Lower leg skin (tissue), 4 donors: Measurements from ENCODE around the gene NLRP3. TPM values are rescaled to one million over a fixed set of nuclear protein-coding genes. Genes with fewer than 3 reads are reported as not detected.
"Not testable (repeated sequence)": the region's sequence is repeated elsewhere in the genome, so short reads cannot be mapped to it uniquely, and the experiment has no call there.

Experiments
- DNase-seq, 2 donors: peaks; one replicate each; pipeline ENCODE4 v3.0.0-alpha.2; 2019; ENCODE audit warnings: low spot score in 2 of 2
- H3K4me3 ChIP-seq: fragments of 200-600 bp; sonication (generic); 2 replicates; pipeline ENCODE4 v1.5.1; 2017; ENCODE audit warnings: mild to moderate bottlenecking, low read depth; ENCODE audit not compliant: poor library complexity, severe bottlenecking
- CTCF ChIP-seq, 3 donors: fragments of 450-650 bp; IDR thresholded peaks; one replicate each; pipeline ENCODE4 v1.5.1; 2016; ENCODE audit warnings: antibody characterized with exemption in 3 of 3, mild to moderate bottlenecking in 3 of 3, moderate library complexity in 2 of 3
- POLR2A ChIP-seq, 2 donors: fragments of 450-650 bp; IDR thresholded peaks; one replicate each; pipeline ENCODE4 v1.6.1; 2016 to 2017; ENCODE audit warnings: antibody characterized with exemption in 2 of 2, mild to moderate bottlenecking in 1 of 2, moderate library complexity in 1 of 2
- whole genome bisulfite sequencing, 2 donors: methylation state at CpG; one replicate each; pipeline ENCODE4 v1.1.5; 2018; 5-methylcytosine and 5-hydroxymethylcytosine counted together
- intact Hi-C: fragments of 100-400 bp; cut with DNase I; formaldehyde crosslinking; loops from one replicate; pipeline ENCODE4 v1.15.0; 2023; ENCODE audit warnings: low total_unique reads
- total RNA-seq, 4 donors: library from RNA; depleted of rRNA; stranded (reverse); fragments of >200 nt; gene quantifications; one replicate each; pipeline ENCODE4 v1.1.0, GENCODE V29; 2016

Gene NLRP3
- total RNA-seq, result 1 to 10 TPM in 1 of 4 donors, under 1 TPM in 3; 0.13 to 1.2 (median 0.32) TPM

GRCh38 chr1:247415423-247416361 is at the start of gene NLRP3:
NLRP3 (plus strand) TSS chr1:247416173; CDS start chr1:247418801, 2,628 bp downstream.
- peak in 1 of 2 donors; percentile 25 for DNase-seq
- intact Hi-C loops, result no loop called here
- 63 to 68% methylated on average over 19 of the region's 19 CpGs for WGBS, 2 donors
- H3K4me3 ChIP-seq, result no peak within 1 kb of the TSS
- TF ChIP-seq CTCF (IDR thresholded peaks at IDR 0.05), result no peak
- no peak for TF ChIP-seq POLR2A (IDR thresholded peaks at IDR 0.05)

- intact Hi-C loops, result loop anchor here (10.0 kb wide), 1 partner anchor 382 kb away; no protein-coding TSS in a partner anchor
- H3K4me3 ChIP-seq, DNase-seq: not testable (repeated sequence)
- WGBS, 2 donors, result 100% methylated on average over 1 of the region's 1 CpG
Observed at GRCh38 chr1:247366345-247366744, 49.6 kb upstream of the NLRP3 start.

GRCh38 chr1:247366926-247367645 is 48.9 kb upstream of the NLRP3 start:
- no peak for DNase-seq
- 72 to 75% methylated on average over 4 of the region's 4 CpGs for WGBS, 2 donors
- TF ChIP-seq CTCF (IDR thresholded peaks at IDR 0.05), result no peak
- TF ChIP-seq POLR2A (IDR thresholded peaks at IDR 0.05), result no peak
- no peak overlapping the region for H3K4me3 ChIP-seq
- intact Hi-C loops, result loop anchor here (10.0 kb wide), 1 partner anchor 382 kb away; no protein-coding TSS in a partner anchor

- no peak for DNase-seq
- WGBS, 2 donors, result 53 to 61% methylated on average over 6 of the region's 6 CpGs
- no peak overlapping the region for H3K4me3 ChIP-seq
- intact Hi-C loops, result loop anchor here (10.0 kb wide), 1 partner anchor 383 kb away; no protein-coding TSS in a partner anchor
- TF ChIP-seq CTCF (IDR thresholded peaks at IDR 0.05), result no peak
- no peak for TF ChIP-seq POLR2A (IDR thresholded peaks at IDR 0.05)
Observed at GRCh38 chr1:247367786-247368422, 48.1 kb upstream of the NLRP3 start.

GRCh38 chr1:247368490-247369145 is 47.4 kb upstream of the NLRP3 start:
- intact Hi-C loops, result loop anchor here (10.0 kb wide), 1 partner anchor 384 kb away; no protein-coding TSS in a partner anchor
- no peak for DNase-seq
- TF ChIP-seq POLR2A (IDR thresholded peaks at IDR 0.05) (no peak), CTCF (IDR thresholded peaks at IDR 0.05) (no peak)
- 70 to 74% methylated on average over 7 of the region's 7 CpGs for WGBS, 2 donors
- no peak overlapping the region for H3K4me3 ChIP-seq
